Heart right ventricle (tissue), 16 donors: ENCODE results near the gene CROCC2. TPM values are rescaled to one million over a fixed set of nuclear protein-coding genes. Genes with fewer than 3 reads are reported as not detected.

Experiments used
- ATAC-seq, 8 donors: fragments of 200-7000 bp; cut with Tn5 transposase; one replicate each; pipeline ENCODE4 v1.9.1; 2020; ENCODE audit warnings: mild to moderate bottlenecking in 8 of 8, moderate library complexity in 8 of 8, moderate number of reproducible peaks in 1 of 8
- DNase-seq, 2 donors: peaks; one replicate each; pipeline ENCODE4 v3.0.0-alpha.2; 2020
- H3K27ac ChIP-seq, 10 donors: fragments of 200-600 bp; sonication (generic) in 2 of 10; one replicate each; pipeline versions ENCODE4 v1.5.0 to v1.8.0; 2020 to 2022; ENCODE audit warnings: mild to moderate bottlenecking in 3 of 10
- H3K27me3 ChIP-seq, 7 donors: fragments of 200-600 bp; one replicate each; pipeline ENCODE4 v1.8.0; 2021 to 2022; ENCODE audit warnings: mild to moderate bottlenecking in 2 of 7
- H3K36me3 ChIP-seq, 9 donors: fragments of 200-600 bp; sonication (generic) in 1 of 9; one replicate each; pipeline versions ENCODE4 v1.5.0 to v1.8.0; 2020 to 2022; ENCODE audit warnings: mild to moderate bottlenecking in 2 of 9
- H3K4me1 ChIP-seq, 9 donors: fragments of 200-600 bp; sonication (generic) in 1 of 9; one replicate each; pipeline versions ENCODE4 v1.5.0 to v1.8.0; 2020 to 2022; ENCODE audit warnings: mild to moderate bottlenecking in 4 of 9
- H3K4me3 ChIP-seq, 10 donors: fragments of 200-600 bp; sonication (generic) in 2 of 10; one replicate each; pipeline versions ENCODE4 v1.5.0 to v1.8.0; 2020 to 2022; ENCODE audit warnings: mild to moderate bottlenecking in 7 of 10, moderate library complexity in 2 of 10
- H3K9me3 ChIP-seq, 11 donors: fragments of 200-600 bp in 10 of 11; sonication (generic) in 2 of 11; one replicate each; pipeline versions ENCODE4 v1.5.0 to v1.8.0; 2013 to 2022; ENCODE audit warnings: mild to moderate bottlenecking in 2 of 11, control low read depth in 1 of 11, moderate library complexity in 1 of 11
- WGBS, 2 donors: extraction: QIAGEN DNeasy Blood & Tissue Kit; methylation state at CpG; one replicate each; pipeline ENCODE4 v1.1.7; 2013; ENCODE audit warnings: inconsistent platforms in 1 of 2; 5-methylcytosine and 5-hydroxymethylcytosine counted together
- intact Hi-C, 10 donors: fragments of 100-400 bp; cut with DNase I; formaldehyde crosslinking; loops; one replicate each; pipeline versions ENCODE4 v1.11.1 to v1.14.2; 2022
- polyA plus RNA-seq, 2 donors: library from polyadenylated mRNA; stranded (reverse); fragments of 200-250 nt; gene quantifications; one replicate each; pipeline ENCODE4 v1.2.3, GENCODE V29; 2013
- total RNA-seq, 10 donors: library from RNA; stranded (reverse); fragmentation: NEBNext Ultra II Directional in 3 of 10; extraction: Animal tissue kit (Norgen Biotek cat#: 25700) in 3 of 10; gene quantifications; one replicate each; pipeline versions ENCODE4 v1.2.1 to v1.2.4, GENCODE V29; 2021 to 2023
- TF ChIP-seq, protein P1 (sequence below), 9 donors: fragments of 200-600 bp; sonication (generic) in 2 of 9; IDR thresholded peaks; one replicate each; pipeline versions ENCODE4 v1.5.0 to v1.8.0; 2021 to 2022; ENCODE audit warnings: antibody characterized with exemption in 9 of 9, mild to moderate bottlenecking in 5 of 9, moderate library complexity in 1 of 9
- donor health status: Arrhythmogenic right ventricular cardiomyopathy.
- donor health status: ischemic (EF 13 %, LVEDD 7.1; RV severe dilation, severe dysfunction).
- donor health status: healthy with polysubstance abuse.
- donor health status: DM: no; HTN: yes; CAD: no.
- donor health status: DM: no; HTN: no; CAD: no.
- donor health status: ischemic (EF 25% LVEDD 6.9; RV normal size, moderate dysfunction).
- donor health status: ischemic (EF 25% LVEDD 5.7; RV mildly dilated, moderate dysfunction).
- donor health status: healthy.
- donor health status: DM: yes; HTN: yes; CAD: no.
- donor health status: Ischemic cardiomyopathy.
- donor health status: ischemic (EF 35%, LVEDD 5.7; RV mildly dilated, moderate dysfunction).
- donor health status: nonischemic (EF 11% LVEDD 7.7; RV severe dilation, severe dysfunction).
- donor health status: DM: yes; HTN: yes; CAD: no.
- donor health status: PGD.
- donor health status: ischemic (EF 29% LVEDD 5.4; RV normal size, mild dysfunction).
- donor health status: nonischemic (EF 23%, LVEDD 6.1; RV moderate dilation, normal function).

The CROCC2 gene
- total and polyA plus RNA-seq, 12 donors: 0.06 TPM; not detected in 11

DNA sequence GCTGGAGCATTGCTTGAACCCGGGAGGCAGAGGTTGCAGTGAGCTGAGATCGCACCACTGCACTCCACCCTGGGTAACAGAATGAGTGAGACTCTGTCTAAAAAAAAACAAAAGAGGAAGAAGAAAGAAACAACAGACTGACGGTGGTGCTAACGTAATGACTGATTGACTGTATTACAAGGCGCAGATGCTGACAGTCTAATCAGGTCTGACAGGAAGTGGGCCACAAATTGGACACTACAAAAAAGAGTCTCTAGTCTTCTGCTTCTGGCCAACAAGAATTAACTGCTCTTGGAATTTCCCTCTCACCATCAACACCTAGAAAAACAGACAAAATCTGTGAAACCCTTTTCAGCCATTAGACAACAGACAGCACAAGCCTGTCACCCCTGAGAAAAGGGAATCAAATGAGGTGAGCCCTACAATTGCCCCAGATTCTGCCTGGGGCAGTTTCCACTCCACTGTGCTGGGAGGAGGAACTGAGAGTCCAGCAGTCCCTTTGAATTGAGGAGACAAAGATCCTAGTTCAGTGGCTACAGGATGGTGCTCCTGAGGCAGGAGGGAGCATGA, 135.5 kb downstream of the CROCC2 start:
- intact Hi-C loops: no loop called here
- TF ChIP-seq, protein P1, sequence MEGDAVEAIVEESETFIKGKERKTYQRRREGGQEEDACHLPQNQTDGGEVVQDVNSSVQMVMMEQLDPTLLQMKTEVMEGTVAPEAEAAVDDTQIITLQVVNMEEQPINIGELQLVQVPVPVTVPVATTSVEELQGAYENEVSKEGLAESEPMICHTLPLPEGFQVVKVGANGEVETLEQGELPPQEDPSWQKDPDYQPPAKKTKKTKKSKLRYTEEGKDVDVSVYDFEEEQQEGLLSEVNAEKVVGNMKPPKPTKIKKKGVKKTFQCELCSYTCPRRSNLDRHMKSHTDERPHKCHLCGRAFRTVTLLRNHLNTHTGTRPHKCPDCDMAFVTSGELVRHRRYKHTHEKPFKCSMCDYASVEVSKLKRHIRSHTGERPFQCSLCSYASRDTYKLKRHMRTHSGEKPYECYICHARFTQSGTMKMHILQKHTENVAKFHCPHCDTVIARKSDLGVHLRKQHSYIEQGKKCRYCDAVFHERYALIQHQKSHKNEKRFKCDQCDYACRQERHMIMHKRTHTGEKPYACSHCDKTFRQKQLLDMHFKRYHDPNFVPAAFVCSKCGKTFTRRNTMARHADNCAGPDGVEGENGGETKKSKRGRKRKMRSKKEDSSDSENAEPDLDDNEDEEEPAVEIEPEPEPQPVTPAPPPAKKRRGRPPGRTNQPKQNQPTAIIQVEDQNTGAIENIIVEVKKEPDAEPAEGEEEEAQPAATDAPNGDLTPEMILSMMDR (IDR thresholded peaks at IDR 0.05): no peak
- DNase-seq (no peak), ATAC-seq (no peak)
- Histone ChIP-seq H3K4me3 (no peak overlapping the region), H3K36me3 (peaks cover 0 to 33% (median 11%) of the 10 kb centered on the region in 9 donors), H3K4me1 (peaks cover 0 to 3% (median 2%) of the 10 kb centered on the region in 9 donors), H3K9me3 (peaks cover 0 to 17% (median 9%) of the 10 kb centered on the region in 11 donors), H3K27ac (no peak overlapping the region), H3K27me3 (peaks cover 0 to 10% (median 5%) of the 10 kb centered on the region in 7 donors)
- WGBS, 2 donors: 62 to 64% methylated on average over 5 of the region's 5 CpGs

Other genes starting within 250 kb of the CROCC2 start
- gene AQP12B, start 223.5 kb upstream of the CROCC2 start, total RNA-seq: not detected
- gene AQP12B, start 223.5 kb upstream of the CROCC2 start, polyA plus RNA-seq: under 1 TPM in 1 of 2 donors, not detected in 1; 0.03 TPM
- gene AQP12A, start 214.5 kb upstream of the CROCC2 start, total RNA-seq: not detected
- gene AQP12A, start 214.5 kb upstream of the CROCC2 start, polyA plus RNA-seq: not detected
- 10 to 100 TPM in 2 of 10 donors, 1 to 10 TPM in 6, under 1 TPM in 2; 0.51 to 21.4 (median 1.6) TPM for gene KIF1A, start 86.1 kb upstream of the CROCC2 start, total RNA-seq
- under 1 TPM; 0.37 to 0.42 TPM for gene KIF1A, start 86.1 kb upstream of the CROCC2 start, polyA plus RNA-seq
- not detected for gene AGXT, start 37.5 kb upstream of the CROCC2 start, total RNA-seq
- under 1 TPM in 1 of 2 donors, not detected in 1; 0.09 TPM for gene AGXT, start 37.5 kb upstream of the CROCC2 start, polyA plus RNA-seq
- under 1 TPM in 2 of 10 donors, not detected in 8; 0.29 to 0.32 TPM for gene MAB21L4, start 10.2 kb upstream of the CROCC2 start, total RNA-seq
- gene MAB21L4, start 10.2 kb upstream of the CROCC2 start, polyA plus RNA-seq: under 1 TPM in 1 of 2 donors, not detected in 1; 0.06 TPM
- 10 to 100 TPM in 1 of 10 donors, 1 to 10 TPM in 9; 3.9 to 12.7 (median 6.3) TPM for gene SNED1, start 92.3 kb downstream of the CROCC2 start, total RNA-seq
- gene SNED1, start 92.3 kb downstream of the CROCC2 start, polyA plus RNA-seq: 1 to 10 TPM; 4.2 to 6.9 TPM
- 10 to 100 TPM; 18.9 to 27.1 (median 23.2) TPM for gene MTERF4, start 196.0 kb downstream of the CROCC2 start, total RNA-seq
- gene MTERF4, start 196.0 kb downstream of the CROCC2 start, polyA plus RNA-seq: 10 to 100 TPM; 18.5 to 22.9 TPM
- gene PASK, start 243.1 kb downstream of the CROCC2 start, total RNA-seq: 1 to 10 TPM; 1.0 to 4.5 (median 1.5) TPM
- gene PASK, start 243.1 kb downstream of the CROCC2 start, polyA plus RNA-seq: 1 to 10 TPM in 1 of 2 donors, under 1 TPM in 1; 0.93 to 2.5 TPM
- 10 to 100 TPM; 64.1 to 91.3 (median 78.3) TPM for gene PPP1R7, start 244.1 kb downstream of the CROCC2 start, total RNA-seq
- 10 to 100 TPM; 77.0 to 77.5 TPM for gene PPP1R7, start 244.1 kb downstream of the CROCC2 start, polyA plus RNA-seq